ENCODE results near the gene HPX. TPM values are rescaled to one million over a fixed set of nuclear protein-coding genes. Genes with fewer than 3 reads are reported as not detected.
A peak's percentile ranks its signal among the peaks of the same experiment; 100 is the strongest.

The HPX gene
- total RNA-seq, 4 donors from 2014 or later: 1.0 to 7.5 (median 4.8) TPM

GRCh38 chr11:6419009-6419631 is 21.7 kb downstream of the HPX start, which contains the start of gene APBB1:
TSS of gene APBB1 (minus strand) at chr11:6419094. CDS start at chr11:6411347, 7,747 bp downstream.
- Histone ChIP-seq H3K27ac (peak within 1 kb of the TSS; percentile 93 to 96 (median 94)), H3K4me1 (peaks cover 0 to 40% (median 8%) of the 10 kb centered on the region in 4 donors), H3K36me3 (no peaks in the 10 kb centered on the region), H3K9me3 (no peaks in the 10 kb centered on the region), H3K4me3 (peak within 1 kb of the TSS; percentile 68 to 96 (median 71)), H3K27me3 (no peaks in the 10 kb centered on the region)
- TF ChIP-seq CTCF (IDR thresholded peaks at IDR 0.05): peak in 2 of 5 experiments; percentile 24 to 41
- TF ChIP-seq EP300 (IDR thresholded peaks at IDR 0.05): peak in 1 of 2 donors; percentile 22
- TF ChIP-seq POLR2A (IDR thresholded peaks at IDR 0.05): peak; percentile 45 to 57
- 0 to 1% methylated on average over 20 to 50 of the region's 75 CpGs for WGBS, 2 donors
- DNase-seq (ENCODE audit: low spot score in 2 of 2): peak; percentile 40 to 58

GRCh38 chr11:6418557-6419008 is 22.2 kb downstream of the HPX start:
- H3K27me3 ChIP-seq: no peaks in the 10 kb centered on the region
- no peaks in the 10 kb centered on the region for H3K9me3 ChIP-seq
- WGBS, 2 donors: 1% methylated on average over 32 of the region's 38 CpGs; no CpG with 5 or more reads in 1 of the 2 donors
- no peak for DNase-seq (ENCODE audit: low spot score in 2 of 2)
- TF ChIP-seq POLR2A (IDR thresholded peaks at IDR 0.05): no peak
- no peak for TF ChIP-seq EP300 (IDR thresholded peaks at IDR 0.05)
- no peak for TF ChIP-seq CTCF (IDR thresholded peaks at IDR 0.05)
- peaks cover 0 to 44% (median 8%) of the 10 kb centered on the region in 4 donors for H3K4me1 ChIP-seq
- peak overlapping the region; percentile 93 to 96 (median 94) for H3K27ac ChIP-seq
- peak overlapping the region; percentile 68 to 96 (median 71) for H3K4me3 ChIP-seq
- H3K36me3 ChIP-seq: no peaks in the 10 kb centered on the region

- Histone ChIP-seq H3K4me1 (peaks cover 0 to 49% (median 8%) of the 10 kb centered on the region in 4 donors), H3K9me3 (no peaks in the 10 kb centered on the region), H3K4me3 (peak overlapping the region; percentile 68 to 96 (median 71)), H3K27me3 (no peaks in the 10 kb centered on the region), H3K27ac (peak overlapping the region; percentile 93 to 96 (median 94)), H3K36me3 (no peaks in the 10 kb centered on the region)
- WGBS, 2 donors: 16 to 22% methylated on average over 7 of the region's 7 CpGs
- DNase-seq (ENCODE audit: low spot score in 2 of 2): no peak
- TF ChIP-seq POLR2A (IDR thresholded peaks at IDR 0.05) (no peak), CTCF (IDR thresholded peaks at IDR 0.05) (no peak), EP300 (IDR thresholded peaks at IDR 0.05) (no peak)
Measured at GRCh38 chr11:6417907-6418556, 22.8 kb downstream of the HPX start.

- Histone ChIP-seq H3K36me3 (peaks cover 0 to 8% (median 0%) of the 10 kb centered on the region in 3 donors), H3K9me3 (no peaks in the 10 kb centered on the region), H3K27ac (no peak overlapping the region), H3K4me3 (no peak overlapping the region), H3K27me3 (no peaks in the 10 kb centered on the region), H3K4me1 (peaks cover 0 to 60% (median 8%) of the 10 kb centered on the region in 4 donors)
- DNase-seq (ENCODE audit: low spot score in 2 of 2): no peak
- 71 to 73% methylated on average over 6 of the region's 6 CpGs for WGBS, 2 donors
- TF ChIP-seq EP300 (IDR thresholded peaks at IDR 0.05) (no peak), POLR2A (IDR thresholded peaks at IDR 0.05) (no peak), CTCF (IDR thresholded peaks at IDR 0.05) (no peak)
Measured at GRCh38 chr11:6415797-6416196, 25.0 kb downstream of the HPX start.

- no peak overlapping the region for H3K27ac ChIP-seq
- DNase-seq (ENCODE audit: low spot score in 2 of 2): no peak
- no peak overlapping the region for H3K4me3 ChIP-seq
- 41 to 60% methylated on average over 3 of the region's 3 CpGs for WGBS, 2 donors
- no peaks in the 10 kb centered on the region for H3K9me3 ChIP-seq
- peaks cover 0 to 17% (median 0%) of the 10 kb centered on the region in 3 donors for H3K36me3 ChIP-seq
- TF ChIP-seq CTCF (IDR thresholded peaks at IDR 0.05) (no peak), POLR2A (IDR thresholded peaks at IDR 0.05) (no peak), EP300 (IDR thresholded peaks at IDR 0.05) (no peak)
- H3K4me1 ChIP-seq: peaks cover 0 to 56% (median 7%) of the 10 kb centered on the region in 4 donors
- no peaks in the 10 kb centered on the region for H3K27me3 ChIP-seq
Measured at GRCh38 chr11:6414874-6415328, 25.9 kb downstream of the HPX start.
